HG02642 (cell line): ENCODE measurements around the gene ARF6.
A peak's percentile ranks its signal among the peaks of the same experiment; 100 is the strongest.
"Not testable (repeated sequence)": the region's sequence is repeated elsewhere in the genome, so short reads cannot be mapped to it uniquely, and the experiment has no call there.

Experiments
- ATAC-seq: cut with Tn5 transposase; IDR thresholded peaks from one replicate; pipeline ENCODE4 v1.9.1; 2021; ENCODE audit warnings: mild to moderate bottlenecking; ENCODE audit not compliant: unreplicated experiment, poor library complexity

The ARF6 gene

DNA sequence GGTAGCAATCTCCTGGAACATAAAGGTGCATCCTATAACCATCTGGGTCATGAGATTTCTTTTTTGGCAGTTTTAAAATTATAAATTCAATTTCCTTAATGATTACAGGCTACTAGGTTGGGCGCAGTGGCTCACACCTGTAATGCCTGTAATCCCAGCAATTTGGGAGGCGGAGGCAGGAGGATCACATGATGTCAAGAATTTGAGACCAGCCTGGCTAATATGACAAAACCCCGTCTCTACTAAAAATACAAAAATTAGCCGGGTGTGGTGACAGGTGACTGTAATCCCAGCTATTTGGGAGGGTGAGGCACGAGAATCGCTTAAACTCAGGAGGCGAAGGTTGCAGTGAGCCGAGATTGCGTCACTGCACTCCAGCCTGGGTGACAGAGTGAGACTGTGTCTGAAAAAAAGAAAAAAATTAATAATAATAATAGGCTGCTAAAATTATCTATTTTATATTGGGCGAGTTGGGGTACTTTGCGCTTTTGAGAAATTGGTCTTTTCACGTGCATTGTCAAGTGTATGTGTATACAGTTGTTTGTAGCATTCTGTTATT is 17.2 kb upstream of the ARF6 start:
- ATAC-seq: no peak

- ATAC-seq: no peak
These were observed 16.2 kb upstream of the ARF6 start for GRCh38 chr14:49876563-49877127.

GRCh38 chr14:49879646-49880204 is 13.2 kb upstream of the ARF6 start:
- ATAC-seq: peak; percentile 82

GRCh38 chr14:49880267-49881064 is 12.4 kb upstream of the ARF6 start:
- ATAC-seq: no peak

- ATAC-seq: no peak
These were observed 11.4 kb upstream of the ARF6 start for GRCh38 chr14:49881350-49882001.

DNA sequence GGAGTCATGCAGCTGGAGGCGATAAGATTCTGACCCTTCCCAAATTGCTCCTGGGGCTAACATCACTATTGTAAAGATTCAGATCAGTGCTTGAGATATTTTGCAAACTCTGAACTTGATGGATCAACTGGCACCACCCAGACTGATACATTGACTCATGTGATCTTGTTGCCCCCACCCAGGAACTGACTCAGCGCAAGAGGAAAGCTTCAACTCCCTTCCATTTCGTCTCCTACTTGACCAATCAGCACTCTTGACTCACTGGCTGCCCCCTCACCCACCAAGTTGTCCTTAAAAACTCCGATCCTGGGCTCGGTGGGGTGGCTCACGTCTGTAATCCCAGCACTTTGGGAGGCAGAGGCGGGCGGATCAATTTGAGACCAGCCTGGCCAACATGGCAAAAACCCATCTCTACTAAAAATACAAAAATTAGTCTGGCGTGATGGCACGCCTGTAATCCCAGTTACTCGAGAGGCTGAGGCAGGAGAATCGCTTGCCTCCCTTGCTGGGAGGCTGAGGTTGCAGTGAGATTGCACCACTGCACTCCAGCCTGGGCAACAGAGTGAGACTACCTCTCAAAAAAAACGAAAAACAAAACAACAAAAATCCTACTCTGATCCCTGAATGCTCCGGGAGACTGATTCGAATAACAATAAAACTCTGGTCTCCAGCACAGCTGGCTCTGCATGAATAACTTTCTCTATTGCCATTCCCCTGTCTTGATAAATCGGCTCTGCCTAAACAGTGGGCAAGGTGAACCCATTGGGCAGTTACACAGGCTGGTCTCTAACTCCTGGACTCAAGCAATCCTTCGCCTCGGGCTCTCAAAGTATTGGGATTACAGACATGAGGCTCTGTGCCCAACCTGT is 9.8 kb upstream of the ARF6 start:
- no peak for ATAC-seq

DNA sequence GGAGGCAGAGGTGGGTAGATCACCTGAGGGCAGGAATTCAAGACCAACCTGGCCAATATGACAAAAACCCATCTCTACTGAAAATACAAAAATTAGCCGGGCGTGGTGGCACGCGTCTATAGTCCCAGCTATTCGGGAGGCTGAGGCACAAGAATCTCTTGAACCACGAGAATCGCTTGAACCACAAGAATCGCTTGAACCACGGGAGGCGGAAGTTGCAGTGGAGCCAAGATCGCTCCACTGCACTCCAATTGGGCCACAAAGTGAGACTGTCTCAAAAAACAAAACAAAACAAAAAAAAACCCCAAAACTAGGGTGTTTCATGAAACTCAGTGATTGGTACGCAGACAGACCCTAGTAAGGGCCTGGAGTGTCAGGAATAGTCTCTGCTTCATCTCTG is 6.4 kb upstream of the ARF6 start:
- ATAC-seq: no peak

DNA sequence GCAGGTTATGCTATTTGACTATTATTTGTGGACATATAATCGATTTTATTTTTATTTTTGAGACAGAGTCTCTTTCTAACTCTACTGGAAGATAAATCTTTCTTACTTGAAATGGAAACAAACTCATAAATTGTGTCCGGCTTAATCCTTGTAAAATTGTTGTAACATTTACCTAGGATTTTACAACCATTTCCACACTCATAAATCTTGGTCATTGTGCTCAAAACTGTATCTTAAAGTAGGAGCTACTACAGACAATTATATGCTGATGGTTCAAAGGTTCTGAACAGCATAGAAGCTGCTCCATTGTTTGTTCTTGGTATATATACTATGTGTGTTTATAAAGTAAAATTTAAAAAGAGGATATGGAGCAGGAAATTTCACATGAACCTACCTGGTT is 4.6 kb upstream of the ARF6 start:
- ATAC-seq: no peak

DNA sequence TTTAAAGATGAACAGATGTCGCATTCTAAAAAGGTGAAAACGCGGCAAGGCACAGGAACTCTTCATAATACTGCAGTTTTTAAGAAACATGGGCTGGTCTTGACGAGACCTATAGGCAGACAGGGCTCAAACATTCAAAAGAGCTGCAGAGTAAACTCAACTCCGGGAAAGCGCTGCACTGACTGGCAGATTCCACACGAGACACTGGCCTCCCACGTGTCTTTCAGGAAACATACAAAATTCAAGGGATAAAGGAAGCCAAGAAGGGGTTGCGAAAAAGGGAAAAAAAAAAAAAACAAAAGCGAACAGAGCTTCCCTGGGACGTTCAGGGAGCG is 614 bp upstream of the ARF6 start:
- peak; percentile 37 for ATAC-seq

DNA sequence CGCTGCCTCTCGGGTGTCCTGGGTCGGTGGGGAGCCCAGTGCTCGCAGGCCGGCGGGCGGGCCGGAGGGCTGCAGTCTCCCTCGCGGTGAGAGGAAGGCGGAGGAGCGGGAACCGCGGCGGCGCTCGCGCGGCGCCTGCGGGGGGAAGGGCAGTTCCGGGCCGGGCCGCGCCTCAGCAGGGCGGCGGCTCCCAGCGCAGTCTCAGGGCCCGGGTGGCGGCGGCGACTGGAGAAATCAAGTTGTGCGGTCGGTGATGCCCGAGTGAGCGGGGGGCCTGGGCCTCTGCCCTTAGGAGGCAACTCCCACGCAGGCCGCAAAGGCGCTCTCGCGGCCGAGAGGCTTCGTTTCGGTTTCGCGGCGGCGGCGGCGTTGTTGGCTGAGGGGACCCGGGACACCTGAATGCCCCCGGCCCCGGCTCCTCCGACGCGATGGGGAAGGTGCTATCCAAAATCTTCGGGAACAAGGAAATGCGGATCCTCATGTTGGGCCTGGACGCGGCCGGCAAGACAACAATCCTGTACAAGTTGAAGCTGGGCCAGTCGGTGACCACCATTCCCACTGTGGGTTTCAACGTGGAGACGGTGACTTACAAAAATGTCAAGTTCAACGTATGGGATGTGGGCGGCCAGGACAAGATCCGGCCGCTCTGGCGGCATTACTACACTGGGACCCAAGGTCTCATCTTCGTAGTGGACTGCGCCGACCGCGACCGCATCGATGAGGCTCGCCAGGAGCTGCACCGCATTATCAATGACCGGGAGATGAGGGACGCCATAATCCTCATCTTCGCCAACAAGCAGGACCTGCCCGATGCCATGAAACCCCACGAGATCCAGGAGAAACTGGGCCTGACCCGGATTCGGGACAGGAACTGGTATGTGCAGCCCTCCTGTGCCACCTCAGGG is 679 bp downstream of the ARF6 start:
- ATAC-seq: peak; percentile 56

DNA sequence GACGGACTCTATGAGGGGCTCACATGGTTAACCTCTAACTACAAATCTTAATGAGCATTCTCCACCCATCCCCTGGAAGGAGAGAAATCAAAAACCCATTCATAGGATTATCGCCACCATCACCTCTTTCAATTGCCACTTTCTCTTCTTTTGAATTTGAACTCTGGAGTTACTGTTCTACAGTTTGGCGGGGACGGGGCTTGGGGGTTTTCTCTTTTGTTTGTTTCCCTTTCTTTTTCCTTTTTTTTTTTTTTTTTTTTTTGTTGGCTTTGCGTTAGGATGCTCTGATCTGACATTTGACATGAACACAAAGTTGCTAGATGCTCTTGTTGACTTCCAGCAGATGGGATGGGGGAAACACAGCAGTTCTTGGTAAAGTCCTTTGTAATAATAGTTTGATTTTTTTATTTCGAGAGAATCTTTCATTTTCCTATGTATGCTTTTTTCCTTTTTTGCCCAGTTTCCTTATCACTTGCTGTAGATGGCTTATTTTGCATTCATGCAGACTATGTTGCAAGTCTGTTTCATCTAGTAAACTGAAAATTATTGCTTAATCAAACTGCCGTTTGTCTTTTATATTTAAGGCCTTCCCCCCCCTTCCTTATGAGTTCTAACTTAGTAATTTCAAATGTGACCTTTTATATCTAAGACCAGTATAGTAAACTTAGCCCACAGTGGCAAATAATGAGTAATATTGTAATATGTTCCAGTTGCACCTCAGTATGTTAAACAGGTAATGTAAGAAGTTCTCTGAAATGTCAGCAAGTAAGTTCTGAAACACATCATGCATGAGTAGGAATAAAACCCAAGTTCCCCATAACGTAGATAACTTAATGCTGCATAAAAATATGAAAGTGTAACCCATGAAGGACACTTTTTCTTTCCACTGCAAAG is 1.6 kb downstream of the ARF6 start:
- ATAC-seq: not testable (repeated sequence)

GRCh38 chr14:49895480-49895879 is 2.6 kb downstream of the ARF6 start:
- no peak for ATAC-seq

DNA sequence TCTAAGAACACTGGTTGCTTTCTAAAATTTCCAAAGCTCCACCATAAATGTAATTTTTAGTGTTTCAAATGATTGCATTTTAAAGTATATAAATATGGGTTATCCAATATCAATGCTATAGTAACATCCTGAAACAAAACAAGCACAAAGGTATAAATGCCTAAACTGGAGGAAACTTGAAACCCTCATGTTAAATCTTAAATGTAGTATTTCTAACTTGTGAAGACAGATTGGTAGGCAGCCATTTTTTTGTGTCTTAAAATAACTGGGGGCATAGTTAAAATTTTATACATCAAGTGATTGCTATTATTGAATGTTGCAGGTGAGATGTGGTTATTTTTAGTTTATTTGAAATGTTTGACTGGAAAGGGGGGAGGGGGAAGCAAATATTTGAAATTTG is 3.4 kb downstream of the ARF6 start:
- ATAC-seq: not testable (repeated sequence)

GRCh38 chr14:49896966-49897365 is 4.1 kb downstream of the ARF6 start:
- ATAC-seq: no peak

DNA sequence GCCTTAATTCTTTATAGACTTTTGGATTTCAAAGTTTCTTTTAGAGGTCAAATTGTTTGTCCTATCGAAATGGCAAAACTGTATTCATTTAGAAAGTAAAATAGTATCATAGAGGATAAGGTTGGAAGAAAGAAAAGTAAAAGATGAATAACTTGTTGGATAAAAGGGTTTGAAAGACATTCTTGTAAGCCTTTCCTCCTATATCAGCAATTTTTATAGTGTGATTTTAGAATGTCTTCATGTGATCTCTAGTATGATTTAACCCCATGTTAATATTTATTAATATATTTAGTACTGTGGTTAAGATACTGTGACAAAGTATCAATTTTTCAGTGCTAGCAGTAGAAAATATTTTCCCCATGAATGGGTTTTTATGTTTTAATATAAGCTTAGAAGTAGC is 4.5 kb downstream of the ARF6 start:
- ATAC-seq: no peak

- no peak for ATAC-seq
These were observed 5.1 kb downstream of the ARF6 start for GRCh38 chr14:49897965-49898364.

DNA sequence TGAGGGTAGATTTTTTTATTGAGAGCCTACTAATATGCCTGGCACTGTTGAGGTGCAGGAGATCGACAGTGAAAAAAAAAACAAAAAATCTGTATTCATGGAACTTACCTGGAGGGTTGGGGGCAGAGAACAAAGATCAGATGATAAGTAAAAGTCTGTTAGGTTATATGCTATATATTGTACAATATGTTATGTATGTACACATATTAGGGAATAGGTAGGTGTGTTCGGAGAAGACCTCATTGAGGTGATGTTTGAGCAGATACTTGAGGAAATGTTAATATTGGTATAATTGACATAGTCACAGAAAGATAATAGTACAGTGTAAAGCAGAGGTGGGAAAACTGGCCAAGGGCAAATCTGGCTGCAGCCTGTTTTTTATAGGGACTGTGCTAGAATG is 5.6 kb downstream of the ARF6 start:
- ATAC-seq: no peak

DNA sequence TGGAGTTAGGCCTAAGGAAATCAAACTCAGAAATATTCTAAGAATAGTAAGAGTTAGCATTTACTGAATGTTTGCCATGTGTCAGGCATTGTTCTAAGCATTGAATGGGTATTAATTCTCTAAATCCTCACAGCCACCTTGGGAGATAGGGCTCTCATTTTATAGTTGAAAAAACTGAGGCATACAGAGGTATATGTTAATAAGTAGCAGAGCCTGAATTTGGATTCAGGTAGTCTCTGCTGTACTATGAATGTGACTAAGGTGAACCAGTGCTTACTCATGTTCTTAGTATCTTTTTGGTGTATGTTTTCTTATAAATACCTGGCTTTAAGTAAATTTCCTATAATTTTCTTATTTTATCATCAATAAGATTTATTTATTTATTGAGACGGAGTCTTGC is 8.1 kb downstream of the ARF6 start:
- ATAC-seq: no peak
